Raji (cell line): ENCODE data around the gene RPH3AL.

Experiments
- POLR2A ChIP-seq: IDR thresholded peaks from 2 replicates; pipeline ENCODE4 v1.6.1; 2011; ENCODE audit warnings: low read depth, low read length, control low read depth; ENCODE audit not compliant: insufficient read depth

The RPH3AL gene

DNA sequence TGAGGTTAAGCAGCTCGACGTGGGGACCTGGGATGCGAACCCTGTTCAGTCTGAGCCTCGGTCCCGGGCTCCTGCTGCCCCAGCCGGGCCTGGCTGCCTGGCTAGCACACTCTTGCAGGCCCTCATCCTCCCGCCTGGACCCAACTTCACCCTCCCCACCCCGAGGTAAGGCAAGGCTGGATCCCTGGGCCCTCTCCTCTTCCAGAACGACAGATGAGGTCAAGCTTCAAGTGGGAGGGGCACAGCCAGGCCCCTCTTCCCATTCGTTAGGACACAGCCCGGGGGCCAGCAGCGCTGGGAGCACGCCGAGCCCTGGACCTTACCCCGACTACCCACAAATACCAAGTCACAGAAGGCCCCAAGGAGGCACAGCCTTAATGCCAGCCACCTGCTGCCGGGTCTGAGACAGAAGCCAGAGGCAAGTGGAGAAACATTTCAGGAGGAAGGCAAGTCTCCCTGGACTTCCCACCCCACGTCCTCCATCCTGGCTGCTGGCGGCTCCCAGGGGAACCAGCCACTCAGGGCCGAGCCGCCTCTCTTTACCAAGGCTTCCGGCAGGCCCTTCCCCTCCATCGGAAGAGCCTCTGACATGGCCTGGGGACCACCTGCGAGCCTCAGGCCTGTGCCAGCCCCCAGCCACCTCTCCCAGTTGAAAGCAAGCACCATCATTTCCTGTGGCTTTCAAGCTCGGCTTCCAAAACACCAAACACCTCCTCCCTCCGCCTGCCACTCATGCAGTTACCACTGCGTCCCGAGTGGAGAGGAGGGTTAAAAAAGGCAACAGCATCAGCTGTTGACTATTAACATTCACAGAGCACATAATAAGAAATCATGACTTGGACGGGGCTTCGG, 59.9 kb downstream of the RPH3AL start:
- TF ChIP-seq POLR2A: no peak

DNA sequence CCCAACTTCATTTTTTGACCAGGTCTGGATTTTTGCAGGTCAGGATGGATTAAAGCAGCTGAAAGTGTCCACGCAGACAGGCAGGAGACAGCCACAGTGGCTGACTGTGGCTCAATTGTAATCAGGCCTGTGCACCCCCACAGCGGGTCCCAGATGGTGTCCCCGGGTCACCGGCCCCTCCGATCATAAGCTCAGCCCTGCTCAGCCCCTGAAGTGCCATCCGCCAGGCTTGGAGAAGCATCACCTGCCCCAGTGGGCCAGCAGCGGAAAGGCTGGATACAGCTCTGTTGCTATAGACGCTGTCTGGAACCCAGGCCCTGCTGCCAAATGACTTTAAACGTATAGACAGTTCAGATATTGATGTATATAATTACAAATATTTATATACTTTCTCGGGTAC, 60.6 kb downstream of the RPH3AL start:
- no peak for TF ChIP-seq POLR2A

DNA sequence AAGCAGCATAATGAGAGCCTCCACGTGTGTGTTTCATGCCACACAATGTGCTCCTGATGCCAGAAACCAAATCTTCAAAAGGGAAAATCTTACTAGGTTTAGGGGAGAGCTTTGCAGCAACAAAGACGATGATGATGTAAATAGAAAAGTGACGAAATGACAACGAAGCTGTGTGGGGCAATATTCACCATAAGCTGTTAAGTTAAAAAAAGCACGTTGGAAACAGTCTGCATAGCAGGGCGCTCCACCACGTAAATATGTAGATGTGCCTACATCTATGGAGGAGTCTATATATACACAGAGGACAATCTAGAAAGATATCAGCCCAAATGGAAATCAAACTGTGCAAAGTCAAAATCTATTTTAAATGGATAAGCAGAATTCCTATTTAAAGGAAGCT, 61.0 kb downstream of the RPH3AL start:
- TF ChIP-seq POLR2A: no peak

DNA sequence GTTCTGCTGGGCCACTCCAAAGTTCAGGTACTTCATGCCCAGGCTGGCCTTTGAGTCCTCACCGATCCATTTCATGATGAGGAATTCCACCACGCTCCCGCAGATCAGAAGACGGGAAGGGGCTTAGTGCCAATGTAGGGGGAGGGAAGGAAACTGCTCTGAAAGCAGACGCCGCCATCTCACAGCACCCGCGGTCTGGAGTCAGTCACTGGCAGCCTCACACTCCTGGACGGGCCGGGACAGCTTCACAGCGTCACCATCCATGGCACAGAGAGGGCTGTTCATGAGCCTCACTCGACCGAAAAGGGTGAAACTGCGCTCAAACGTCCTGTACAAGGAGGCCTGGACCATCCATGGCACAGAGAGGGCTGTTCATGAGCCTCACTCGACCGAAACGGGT, 62.0 kb downstream of the RPH3AL start:
- no peak for TF ChIP-seq POLR2A

DNA sequence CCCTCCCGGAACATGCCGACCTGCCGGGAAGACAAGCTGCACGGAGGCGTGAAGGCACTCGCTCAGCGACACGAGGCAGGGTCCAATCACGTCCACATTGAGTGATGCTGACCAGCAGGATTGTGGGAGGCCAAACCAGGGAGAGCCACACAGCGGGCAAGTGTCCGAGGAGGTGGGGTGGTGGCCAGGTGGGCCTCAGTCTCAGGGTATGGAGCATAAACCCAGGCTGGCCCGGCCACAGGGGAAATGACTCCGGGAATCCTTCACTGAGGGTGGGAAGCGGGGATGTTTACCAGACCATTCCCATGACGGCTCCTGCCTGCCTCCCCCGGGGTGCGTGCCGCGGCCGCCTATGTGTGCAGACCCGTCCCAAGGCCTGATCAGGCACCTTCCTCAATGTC, 62.5 kb downstream of the RPH3AL start:
- no peak for TF ChIP-seq POLR2A

DNA sequence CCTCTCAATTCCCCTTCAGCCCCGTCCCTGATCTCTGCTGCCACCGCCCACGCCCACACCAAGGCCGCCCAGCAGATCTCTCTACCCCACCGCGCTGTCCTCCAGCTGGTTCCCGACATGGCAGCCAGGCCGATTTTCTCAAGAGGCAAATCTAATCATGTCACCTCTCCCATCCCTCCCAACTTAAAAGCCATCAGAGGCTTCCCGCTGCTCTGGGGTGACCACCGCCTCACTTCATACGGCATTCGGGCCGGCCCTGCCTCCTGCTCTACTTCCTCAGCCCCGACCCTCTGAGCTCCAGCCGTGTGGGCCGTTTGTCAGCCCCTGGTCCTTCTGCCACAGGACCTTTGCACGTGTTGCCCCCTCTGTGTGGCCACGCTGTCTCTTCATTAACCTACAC, 63.2 kb downstream of the RPH3AL start:
- TF ChIP-seq POLR2A: no peak

DNA sequence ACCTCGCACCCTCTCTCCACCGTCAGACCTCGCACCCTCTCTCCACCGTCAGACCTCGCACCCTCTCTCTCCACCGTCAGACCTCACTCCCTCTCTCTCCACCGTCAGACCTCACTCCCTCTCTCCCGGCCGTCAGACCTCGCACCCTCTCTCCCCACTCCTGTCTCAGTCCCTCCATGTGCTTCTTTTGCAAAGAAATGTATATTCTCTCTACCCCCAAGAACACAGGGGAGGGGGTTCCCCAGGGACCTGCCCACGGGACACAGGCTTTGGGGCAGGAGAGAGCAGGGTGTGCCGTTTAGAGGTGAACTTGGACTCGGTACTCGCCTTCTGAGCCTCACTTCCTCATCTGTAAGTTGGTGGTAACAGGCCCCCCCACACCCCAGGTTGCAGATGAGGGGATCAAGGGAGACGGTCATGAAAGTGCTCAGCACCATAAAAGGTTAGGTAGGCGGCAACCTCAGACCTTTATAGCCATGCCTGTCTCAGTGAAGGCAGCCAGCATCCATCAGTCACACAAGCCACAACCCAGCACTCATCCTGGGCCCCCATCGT, 63.7 kb downstream of the RPH3AL start:
- no peak for TF ChIP-seq POLR2A

DNA sequence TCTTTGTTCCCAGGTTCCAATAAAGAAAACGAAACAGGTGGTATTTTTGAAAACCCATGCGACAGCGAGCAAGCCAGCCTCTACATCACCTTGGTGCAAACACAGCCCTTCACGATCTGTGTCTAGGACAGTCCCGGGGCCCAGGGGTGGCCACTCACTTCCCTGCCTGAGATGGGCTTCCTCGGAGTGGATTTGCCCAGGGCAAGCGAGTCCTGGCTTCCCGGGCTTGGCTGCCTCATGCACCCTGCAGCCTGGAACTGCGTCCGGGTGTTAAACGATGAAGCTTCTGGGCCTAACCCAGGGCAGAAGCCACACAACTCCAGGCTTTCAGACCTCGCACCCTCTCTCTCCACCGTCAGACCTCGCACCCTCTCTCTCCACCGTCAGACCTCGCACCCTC, 66.0 kb downstream of the RPH3AL start:
- no peak for TF ChIP-seq POLR2A

DNA sequence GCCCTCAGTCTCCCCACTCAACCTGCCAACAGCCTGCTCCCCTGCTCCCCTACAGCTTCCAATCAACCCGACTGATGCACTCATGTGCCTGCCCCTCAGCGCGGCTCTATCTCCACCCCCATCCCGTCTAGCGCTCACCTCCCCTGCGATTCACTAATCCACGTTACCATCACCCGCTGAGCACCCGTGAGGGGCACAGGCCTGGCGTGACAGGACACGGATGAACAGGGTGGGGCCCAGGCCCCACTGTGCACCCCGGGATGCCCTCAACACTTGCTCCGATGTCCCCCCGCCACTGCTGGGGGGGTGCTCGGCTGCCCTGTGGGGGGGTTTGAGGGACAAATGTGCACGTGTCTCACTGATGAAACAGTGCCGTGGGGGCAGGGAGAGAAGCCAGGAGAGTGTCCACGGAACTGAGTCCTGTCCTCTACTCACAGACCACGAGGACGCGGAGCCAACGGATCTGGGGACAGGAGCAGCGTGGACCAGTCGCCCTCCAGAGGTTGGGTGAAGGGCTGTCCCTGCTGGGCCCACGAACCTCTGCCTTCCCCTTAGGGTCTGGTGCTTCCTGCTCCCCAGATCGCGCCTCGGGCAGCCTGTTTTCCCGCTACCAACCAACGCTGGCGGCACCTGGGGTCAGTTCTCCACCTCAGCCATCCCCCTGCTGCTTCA, 66.7 kb downstream of the RPH3AL start:
- TF ChIP-seq POLR2A: no peak

DNA sequence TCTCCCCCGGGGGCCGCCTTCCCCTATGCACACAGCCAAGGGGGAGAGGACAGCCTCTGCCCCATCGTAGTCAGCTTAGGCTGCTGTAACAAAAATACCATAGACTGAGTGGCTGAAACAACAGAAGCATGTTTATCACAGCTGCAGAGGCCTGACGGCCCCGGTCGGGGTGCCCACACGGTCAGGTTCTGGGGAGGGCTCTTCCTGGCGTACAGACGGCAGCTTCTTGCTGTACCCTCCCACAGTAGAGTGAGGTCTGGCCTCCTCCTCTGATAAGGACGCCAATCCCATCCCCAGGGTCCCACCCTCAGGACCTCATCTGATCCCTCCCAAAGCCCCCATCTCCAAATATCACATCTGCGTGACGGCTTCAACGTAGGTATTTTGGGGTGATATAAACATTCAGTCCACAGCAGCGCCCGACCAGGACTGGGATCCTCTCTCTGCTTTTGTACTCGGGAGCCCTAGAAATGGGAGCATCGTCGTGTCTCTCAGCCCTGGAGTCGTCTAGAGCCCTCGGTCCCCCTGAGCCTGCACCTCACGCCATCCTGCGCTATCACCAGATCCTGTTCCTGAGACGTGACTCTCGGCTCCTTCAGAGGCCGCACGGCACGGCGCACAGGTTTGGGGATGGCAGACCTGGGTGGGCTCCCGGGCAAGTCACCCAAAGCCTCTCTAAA, 67.8 kb downstream of the RPH3AL start:
- TF ChIP-seq POLR2A: no peak

DNA sequence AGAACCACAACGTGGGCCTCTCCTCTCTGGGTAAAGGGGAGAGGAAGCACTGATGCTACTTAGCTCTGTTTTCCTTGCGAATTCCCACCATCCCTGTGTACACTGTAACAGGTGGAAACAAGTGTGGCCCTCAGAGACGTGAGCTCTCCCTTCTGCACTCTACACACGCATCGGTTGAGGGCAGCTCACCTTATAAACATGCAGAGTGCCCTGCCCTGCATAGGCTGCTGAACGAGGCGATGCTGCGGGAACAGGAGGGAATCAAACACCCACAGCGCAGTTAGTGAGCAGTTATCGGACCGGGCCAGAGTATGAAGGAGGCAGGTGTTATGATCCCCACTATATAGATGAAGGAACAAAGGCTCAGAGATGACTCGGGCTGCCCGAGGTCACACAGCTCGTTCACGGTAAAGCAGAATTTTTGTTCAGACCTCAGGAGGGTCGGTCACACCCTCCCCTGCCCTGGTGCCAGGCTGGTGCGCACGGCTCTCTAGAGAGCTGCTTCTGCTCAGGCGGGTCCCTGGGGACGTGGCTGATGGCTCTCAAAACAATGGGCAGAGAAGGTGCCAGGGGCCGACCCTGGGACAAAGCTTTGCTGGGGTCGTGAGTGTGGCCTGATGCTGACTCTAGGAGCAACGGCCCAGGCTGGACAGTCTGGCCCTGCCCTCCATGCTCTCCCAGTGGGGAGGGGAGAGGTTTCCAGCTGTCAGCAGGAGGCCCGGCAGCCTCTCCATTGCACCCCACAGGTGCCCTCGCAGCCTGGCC, 68.5 kb downstream of the RPH3AL start:
- no peak for TF ChIP-seq POLR2A

DNA sequence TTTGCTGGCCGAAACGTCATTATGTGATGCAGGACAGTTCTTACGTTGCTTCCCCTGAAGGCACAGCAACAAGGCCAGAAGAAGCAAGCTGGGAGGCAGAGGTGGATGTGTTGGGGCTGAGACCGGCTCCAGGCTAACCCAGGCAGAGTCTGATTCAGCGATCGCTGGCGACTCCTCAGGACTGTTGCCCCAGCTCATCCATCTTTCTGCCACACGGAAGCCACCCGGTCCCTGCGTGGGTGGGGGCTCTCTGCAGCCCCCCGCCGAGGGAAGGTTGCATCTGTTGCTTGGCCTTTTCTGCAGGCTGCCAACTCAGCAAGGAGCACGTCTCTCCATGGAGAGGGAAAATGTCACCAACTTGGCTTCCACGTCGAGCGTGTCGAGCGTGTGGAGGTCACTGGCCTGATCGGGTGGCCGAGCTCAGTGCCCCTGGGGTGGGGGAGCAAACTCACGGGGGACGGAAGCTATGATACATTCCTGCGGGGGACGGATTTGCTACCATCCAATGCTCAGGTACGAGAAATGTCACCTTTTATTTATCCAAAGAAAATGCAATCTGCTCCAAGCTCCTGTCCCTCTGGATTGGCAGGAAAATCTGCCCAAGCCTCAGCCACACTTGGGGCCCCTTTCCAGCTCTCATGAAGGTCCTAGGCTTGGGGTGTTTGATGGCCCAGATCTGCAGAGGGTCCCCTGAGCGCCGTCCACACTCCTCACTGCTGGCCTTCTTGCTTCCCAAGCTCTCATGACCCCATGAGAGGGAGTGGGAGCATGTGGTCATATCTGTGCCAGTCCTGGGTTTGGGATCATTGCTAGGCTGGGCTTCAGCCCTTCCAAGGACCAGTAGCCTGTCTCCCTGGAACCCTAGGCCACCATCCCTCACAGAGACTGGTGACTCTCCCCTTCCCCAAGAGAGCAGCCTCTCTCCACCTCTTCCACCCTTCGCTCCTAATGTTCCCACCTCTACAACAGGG, 69.4 kb downstream of the RPH3AL start:
- no peak for TF ChIP-seq POLR2A

DNA sequence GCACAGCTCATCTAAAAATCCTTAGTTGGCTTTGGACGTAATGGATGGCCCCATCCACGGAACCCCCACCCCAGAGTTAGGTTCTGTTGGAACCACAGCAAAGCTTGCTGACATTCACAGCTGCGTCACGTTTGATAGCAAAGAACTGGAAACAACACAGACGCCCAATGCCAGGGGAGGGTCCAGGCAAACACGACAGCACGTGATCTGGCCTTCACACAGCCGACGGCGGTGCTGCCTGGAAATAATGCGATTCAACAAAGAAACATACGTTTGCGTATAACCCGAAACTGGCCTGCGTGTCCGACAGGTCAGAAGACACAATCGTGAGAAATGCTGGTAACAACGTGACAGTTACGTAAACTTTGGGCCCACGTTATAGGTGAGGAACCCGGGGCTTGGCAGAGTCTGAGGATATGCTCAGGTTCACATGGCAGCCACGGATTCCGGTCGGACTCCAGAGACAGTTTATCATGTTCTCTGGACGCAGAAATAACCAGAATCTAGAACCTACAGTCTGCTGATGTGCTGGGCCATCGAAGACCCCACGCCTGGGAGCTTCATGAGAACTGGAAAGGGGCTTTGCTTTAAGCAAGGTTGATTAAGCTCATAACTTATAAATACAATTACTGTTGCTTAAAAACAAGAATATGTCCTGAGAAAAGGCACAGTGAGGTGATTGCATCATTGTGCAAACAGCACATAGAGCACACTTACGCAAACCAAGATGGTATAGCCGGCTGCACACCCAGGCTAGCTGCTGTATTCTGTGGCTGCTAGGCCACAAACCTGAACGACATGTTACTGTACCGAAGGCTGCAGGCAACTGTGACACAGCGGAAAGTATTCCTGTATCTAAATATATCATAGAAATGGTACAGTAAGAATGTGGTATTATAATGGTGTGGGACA, 70.4 kb downstream of the RPH3AL start:
- no peak for TF ChIP-seq POLR2A
